HL-60 (cell line): Measurements from ENCODE around the gene TOX2.

ENCODE experiments used
- DNase-seq, 2 experiments: peaks; one replicate each; pipeline ENCODE4 v3.0.0-alpha.2; 2010 to 2020; ENCODE audit warnings: low read depth in 1 of 2, low spot score in 1 of 2
- H3K27ac ChIP-seq: fragments of 250-450 bp; sonication (Bioruptor Pico); replicated peaks from 2 replicates; pipeline ENCODE4 v1.5.1; 2020; ENCODE audit warnings: mild to moderate bottlenecking, moderate library complexity
- H3K27me3 ChIP-seq: fragments of 250-450 bp; sonication (Bioruptor Pico); 2 replicates; pipeline ENCODE4 v1.5.1; 2021; ENCODE audit warnings: mild to moderate bottlenecking, moderate library complexity; ENCODE audit not compliant: insufficient read depth, poor library complexity, severe bottlenecking
- H3K4me3 ChIP-seq: replicated peaks from 2 replicates; pipeline ENCODE4 v1.5.1; 2011; ENCODE audit warnings: mild to moderate bottlenecking, control low read depth, low read length; ENCODE audit not compliant: insufficient read depth
- CTCF ChIP-seq: IDR thresholded peaks from one replicate; pipeline ENCODE4 v1.5.1; 2011; ENCODE audit warnings: low read length, control low read depth, inconsistent platforms; ENCODE audit not compliant: insufficient read depth
- GABPA ChIP-seq: IDR thresholded peaks from 2 replicates; pipeline ENCODE4 v1.6.1; 2012; ENCODE audit warnings: low read depth
- POLR2AphosphoS5 ChIP-seq: IDR thresholded peaks from 2 replicates; pipeline ENCODE4 v1.6.1; 2012; ENCODE audit warnings: low read depth
- REST ChIP-seq: IDR thresholded peaks from 2 replicates; pipeline ENCODE4 v1.6.1; 2012; ENCODE audit warnings: low read depth; ENCODE audit not compliant: insufficient replicate concordance
- SPI1 ChIP-seq: IDR thresholded peaks from 2 replicates; pipeline ENCODE4 v1.6.1; 2012; ENCODE audit warnings: low read depth, mild to moderate bottlenecking, borderline replicate concordance

Gene TOX2

GRCh38 chr20:44006578-44006977 is 91.9 kb downstream of the TOX2 start:
- Histone ChIP-seq H3K27me3 (peaks cover 3% of the 10 kb centered on the region), H3K4me3 (no peak overlapping the region), H3K27ac (no peak overlapping the region)
- TF ChIP-seq GABPA (no peak), REST (no peak), CTCF (no peak), POLR2AphosphoS5 (no peak), SPI1 (no peak)
- no peak for DNase-seq

GRCh38 chr20:44008806-44009678 is 94.4 kb downstream of the TOX2 start:
- H3K27me3 ChIP-seq, result peaks cover 3% of the 10 kb centered on the region
- no peak for DNase-seq
- H3K27ac ChIP-seq, result no peak overlapping the region
- no peak overlapping the region for H3K4me3 ChIP-seq
- TF ChIP-seq POLR2AphosphoS5 (no peak), CTCF (no peak), SPI1 (no peak), REST (no peak), GABPA (no peak)

GRCh38 chr20:44009679-44009992 is 95.0 kb downstream of the TOX2 start:
- Histone ChIP-seq H3K27ac (no peak overlapping the region), H3K4me3 (no peak overlapping the region), H3K27me3 (peaks cover 3% of the 10 kb centered on the region)
- no peak for DNase-seq
- TF ChIP-seq CTCF (no peak), GABPA (no peak), REST (no peak), POLR2AphosphoS5 (no peak), SPI1 (no peak)
